ACC112 (cell line): ENCODE results near the gene HMGCS2.
"Not testable (repeated sequence)": the region's sequence is repeated elsewhere in the genome, so short reads cannot be mapped to it uniquely, and the experiment has no call there.

ENCODE experiments used
- H2AFZ ChIP-seq: fragments of 200-600 bp; sonication (generic); one replicate; pipeline ENCODE4 v1.6.0; 2017; ENCODE audit warnings: antibody characterized with exemption, low read length; ENCODE audit not compliant: unreplicated experiment
- H3K27ac ChIP-seq: fragments of 200-600 bp; sonication (generic); 2 replicates; pipeline ENCODE4 v1.5.1; 2014; ENCODE audit warnings: low read depth, mild to moderate bottlenecking, antibody characterized with exemption, low read length, moderate library complexity
- H3K27me3 ChIP-seq: fragments of 200-600 bp; sonication (generic); 2 replicates; pipeline ENCODE4 v1.6.1; 2014; ENCODE audit warnings: mild to moderate bottlenecking, antibody characterized with exemption, low read length, moderate library complexity, mixed read lengths; ENCODE audit not compliant: insufficient read depth
- H3K36me3 ChIP-seq: fragments of 200-600 bp; sonication (generic); 2 replicates; pipeline ENCODE4 v1.6.1; 2016; ENCODE audit warnings: mild to moderate bottlenecking, antibody characterized with exemption, low read length, moderate library complexity, mixed read lengths; ENCODE audit not compliant: insufficient read depth
- H3K4me1 ChIP-seq: fragments of 200-600 bp; sonication (generic); one replicate; pipeline ENCODE4 v1.6.1; 2016; ENCODE audit warnings: low read length, mixed read lengths; ENCODE audit not compliant: insufficient read depth, unreplicated experiment, control insufficient read depth
- H3K4me3 ChIP-seq: fragments of 200-600 bp; sonication (generic); 2 replicates; pipeline ENCODE4 v1.5.1; 2014; ENCODE audit warnings: mild to moderate bottlenecking, low read depth, low read length
- H3K79me2 ChIP-seq: fragments of 200-600 bp; sonication (generic); one replicate; pipeline ENCODE4 v1.6.0; 2016; ENCODE audit warnings: low read length; ENCODE audit not compliant: control insufficient read depth, unreplicated experiment, insufficient read depth

The HMGCS2 gene

DNA sequence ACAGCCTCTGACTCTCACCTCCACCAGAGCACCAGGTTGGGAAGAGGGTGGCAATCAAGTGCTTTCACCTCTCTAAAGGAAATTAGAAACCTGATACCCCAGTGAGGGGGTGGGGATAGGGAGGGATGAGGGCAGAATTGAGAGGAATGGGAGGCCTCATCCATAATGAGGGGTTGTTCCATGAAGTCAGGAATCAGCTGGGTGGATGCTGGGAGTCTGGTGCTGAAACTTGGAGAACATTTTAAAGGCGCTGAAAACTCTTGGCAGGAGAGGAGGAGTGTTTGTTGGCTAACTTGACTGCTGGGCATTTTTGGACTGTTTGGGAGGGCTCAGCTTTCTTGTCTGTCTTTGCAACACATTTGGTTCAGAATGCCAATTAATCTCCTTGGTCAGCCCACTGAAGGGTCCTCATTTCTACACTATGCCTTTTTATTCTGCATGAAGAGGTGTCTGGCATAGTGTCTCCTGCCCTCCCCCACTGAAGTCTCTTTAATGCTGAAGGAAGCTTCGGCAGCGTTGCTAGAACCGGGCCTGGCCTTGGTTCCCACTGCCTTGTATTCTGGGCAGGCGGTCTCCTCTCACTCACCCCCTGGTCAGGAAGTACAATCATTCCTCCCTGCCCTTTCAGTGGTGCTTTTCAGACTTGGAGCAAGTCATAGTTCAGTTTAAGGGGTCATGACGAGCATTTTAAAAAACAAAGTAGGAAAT is 54.8 kb downstream of the HMGCS2 start:
- Histone ChIP-seq H3K36me3 (no peaks in the 10 kb centered on the region), H3K27ac (no peak overlapping the region), H3K4me1 (peaks cover 13% of the 10 kb centered on the region), H3K79me2 (peaks cover 48% of the 10 kb centered on the region), H2AFZ (no peak overlapping the region), H3K27me3 (peaks cover 3% of the 10 kb centered on the region), H3K4me3 (peak overlapping the region; percentile 93)

DNA sequence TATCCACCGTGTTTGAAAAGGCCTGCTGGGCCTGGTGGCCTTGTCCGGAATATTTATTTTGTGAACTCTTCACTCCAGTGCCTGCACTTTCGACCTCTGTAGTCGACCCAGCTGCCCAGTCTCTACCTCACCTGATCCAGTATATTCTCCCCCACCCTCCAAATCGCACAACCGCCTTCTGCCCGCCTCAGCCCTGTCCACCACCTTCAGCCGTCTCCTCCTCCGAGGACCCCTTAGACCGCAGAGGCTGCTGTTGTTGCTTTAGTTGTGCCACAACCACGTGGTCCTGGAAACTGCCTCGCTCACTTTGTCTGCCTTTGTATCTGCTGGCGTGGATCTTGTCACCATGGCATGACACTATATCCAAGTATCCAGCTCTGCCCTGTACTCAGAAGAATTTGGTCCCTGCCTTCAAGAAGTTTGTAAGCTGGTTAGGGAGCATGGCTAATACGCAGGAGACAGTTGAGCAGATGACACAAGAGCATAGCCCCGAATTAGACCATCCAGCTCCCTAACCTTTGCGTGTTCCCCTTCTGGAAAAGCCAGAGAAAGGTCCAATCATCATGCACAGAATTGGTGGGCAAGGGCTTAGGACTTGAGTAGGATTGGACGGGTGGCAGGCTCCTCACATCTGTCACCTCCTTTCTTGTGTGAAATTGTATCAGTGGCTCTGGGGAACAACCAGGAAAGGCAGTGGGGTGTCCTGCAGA is 55.5 kb downstream of the HMGCS2 start:
- Histone ChIP-seq H3K27ac (no peak overlapping the region), H3K79me2 (peaks cover 41% of the 10 kb centered on the region), H2AFZ (peak overlapping the region; percentile 7), H3K27me3 (peaks cover 9% of the 10 kb centered on the region), H3K4me3 (peak overlapping the region; percentile 93), H3K36me3 (no peaks in the 10 kb centered on the region), H3K4me1 (peaks cover 13% of the 10 kb centered on the region)

DNA sequence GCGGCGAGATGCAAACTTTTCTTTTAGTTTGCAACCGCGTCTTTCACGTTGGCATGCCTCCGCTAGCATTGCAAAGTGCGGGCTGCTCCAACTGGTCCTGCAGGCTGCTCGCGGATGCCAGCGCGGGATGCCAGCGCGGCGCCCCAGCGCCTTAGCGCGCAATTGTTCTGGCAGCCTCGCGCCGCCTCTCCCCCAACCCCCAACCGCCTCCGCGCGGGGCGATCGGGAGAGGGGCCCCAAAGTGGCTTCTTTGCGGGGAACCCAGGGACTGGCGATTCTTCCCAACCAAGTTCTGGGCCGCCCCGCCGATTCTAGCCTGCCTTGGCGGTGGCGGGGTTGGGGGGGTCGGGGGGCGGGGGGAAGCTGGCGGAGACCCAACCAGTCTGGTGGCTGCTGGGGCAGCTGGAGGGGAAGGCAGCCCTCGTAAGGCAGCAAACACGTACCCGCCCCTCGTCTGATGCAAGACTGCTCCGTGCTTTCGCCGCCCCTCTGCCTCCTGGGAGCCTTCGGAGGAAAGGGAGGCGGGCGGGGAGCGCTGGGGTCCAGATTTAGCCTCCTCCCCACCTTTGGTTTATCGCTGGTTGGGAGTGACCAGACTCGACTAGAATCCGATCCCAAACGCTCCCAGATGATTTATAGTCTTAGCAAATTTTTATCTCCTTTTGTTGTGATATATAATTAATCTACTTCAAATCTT is 56.2 kb downstream of the HMGCS2 start:
- Histone ChIP-seq H2AFZ (peak overlapping the region; percentile 95), H3K79me2 (peaks cover 35% of the 10 kb centered on the region), H3K36me3 (no peaks in the 10 kb centered on the region), H3K27me3 (peaks cover 9% of the 10 kb centered on the region), H3K27ac (no peak overlapping the region), H3K4me3 (peak overlapping the region; percentile 93), H3K4me1 (peaks cover 13% of the 10 kb centered on the region)

DNA sequence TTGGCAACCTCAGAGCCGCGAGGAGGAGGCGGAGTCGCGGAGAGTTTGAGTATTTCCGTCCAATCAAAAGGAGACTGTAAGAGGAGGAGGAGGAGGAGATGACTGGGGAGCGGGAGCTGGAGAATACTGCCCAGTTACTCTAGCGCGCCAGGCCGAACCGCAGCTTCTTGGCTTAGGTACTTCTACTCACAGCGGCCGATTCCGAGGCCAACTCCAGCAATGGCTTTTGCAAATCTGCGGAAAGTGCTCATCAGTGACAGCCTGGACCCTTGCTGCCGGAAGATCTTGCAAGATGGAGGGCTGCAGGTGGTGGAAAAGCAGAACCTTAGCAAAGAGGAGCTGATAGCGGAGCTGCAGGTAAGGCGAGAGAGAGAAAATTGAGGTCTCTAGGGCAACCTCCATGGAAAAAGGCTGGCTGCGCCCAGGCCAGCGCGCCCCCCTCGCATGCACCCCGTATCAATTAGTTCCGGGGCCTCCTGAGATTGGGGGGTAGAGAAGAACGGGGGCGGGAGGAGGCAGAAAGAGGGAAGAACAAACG is 56.8 kb downstream of the HMGCS2 start, which contains the start of gene PHGDH:
Gene PHGDH, plus strand, starts transcription at position 131 of the 538 bp plus-strand sequence. Its CDS starts 89 bp downstream, at position 220.
- H2AFZ ChIP-seq, result peak within 1 kb of the TSS; percentile 95
- H3K36me3 ChIP-seq, result no peaks in the 10 kb centered on the region
- no peak within 1 kb of the TSS for H3K27ac ChIP-seq
- peaks cover 13% of the 10 kb centered on the region for H3K4me1 ChIP-seq
- peaks cover 9% of the 10 kb centered on the region for H3K27me3 ChIP-seq
- H3K4me3 ChIP-seq, result peak within 1 kb of the TSS; percentile 93
- H3K79me2 ChIP-seq, result peaks cover 35% of the 10 kb centered on the region

DNA sequence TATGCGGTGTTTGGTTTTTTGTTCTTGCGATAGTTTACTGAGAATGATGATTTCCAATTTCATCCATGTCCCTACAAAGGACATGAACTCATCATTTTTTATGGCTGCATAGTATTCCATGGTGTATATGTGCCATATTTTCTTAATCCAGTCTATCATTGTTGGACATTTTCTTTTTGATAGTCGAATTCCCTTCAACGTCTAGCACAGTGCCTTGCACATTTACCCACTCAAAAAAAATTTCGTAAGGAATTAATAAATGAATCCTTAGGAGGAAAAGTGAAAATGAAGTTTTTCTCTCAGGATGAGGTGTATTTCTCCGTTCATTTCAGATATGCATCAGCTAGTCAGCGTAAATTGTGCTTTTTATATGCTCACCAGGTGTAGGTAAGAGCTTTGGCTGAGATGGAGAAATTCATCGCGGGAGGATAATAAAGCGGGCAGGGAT is 57.3 kb downstream of the HMGCS2 start:
- not testable (repeated sequence) for H3K27ac ChIP-seq, H3K27me3 ChIP-seq, H3K36me3 ChIP-seq, H2AFZ ChIP-seq
- peaks cover 13% of the 10 kb centered on the region for H3K4me1 ChIP-seq
- H3K79me2 ChIP-seq, result peaks cover 31% of the 10 kb centered on the region
- H3K4me3 ChIP-seq, result peak overlapping the region; percentile 93

GRCh38 chr1:119706599-119706998 is 62.1 kb downstream of the HMGCS2 start:
- peaks cover 14% of the 10 kb centered on the region for H3K27me3 ChIP-seq
- H3K79me2 ChIP-seq, H3K36me3 ChIP-seq, H3K4me3 ChIP-seq, H3K4me1 ChIP-seq, H3K27ac ChIP-seq, H2AFZ ChIP-seq: not testable (repeated sequence)

DNA sequence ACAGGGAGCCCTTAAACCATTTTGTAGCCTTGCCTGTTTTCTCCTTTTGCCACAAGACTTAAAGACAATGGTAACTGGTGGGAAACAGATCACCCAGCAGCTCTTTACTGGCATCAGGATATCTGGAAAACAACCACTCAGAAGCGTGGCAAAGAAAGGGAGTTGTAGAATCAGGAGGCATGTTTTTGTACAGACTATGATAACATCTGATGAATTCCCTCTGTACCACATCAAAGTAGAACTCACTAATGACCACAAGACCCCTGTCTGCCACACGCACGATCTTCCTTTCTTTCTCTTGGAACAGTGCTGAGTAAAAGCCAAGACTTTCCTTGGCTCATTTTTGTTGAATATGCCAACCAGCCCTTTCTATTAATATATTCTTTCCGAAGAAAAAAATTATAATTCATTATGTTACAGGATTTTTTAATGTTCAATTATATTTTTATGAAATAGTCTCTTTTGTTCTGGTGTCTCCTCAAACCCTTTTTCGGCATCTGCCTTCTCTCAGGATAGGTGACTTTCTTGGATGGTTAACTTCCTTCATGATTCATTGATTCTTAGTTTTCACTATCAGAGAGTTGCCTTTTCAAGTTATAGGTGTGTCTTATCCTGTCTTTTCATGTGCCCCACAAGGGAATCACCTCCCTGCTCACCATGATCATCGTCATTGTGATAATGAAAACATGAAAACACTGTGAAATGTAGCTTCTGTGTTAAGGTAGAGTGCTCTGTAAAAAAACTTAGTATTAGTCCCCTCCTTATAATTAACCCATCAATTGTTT is 64.8 kb downstream of the HMGCS2 start:
- Histone ChIP-seq H3K4me1 (no peaks in the 10 kb centered on the region), H3K4me3 (no peak overlapping the region), H3K27me3 (peaks cover 23% of the 10 kb centered on the region), H3K36me3 (no peaks in the 10 kb centered on the region), H2AFZ (no peak overlapping the region), H3K27ac (no peak overlapping the region), H3K79me2 (no peaks in the 10 kb centered on the region)

DNA sequence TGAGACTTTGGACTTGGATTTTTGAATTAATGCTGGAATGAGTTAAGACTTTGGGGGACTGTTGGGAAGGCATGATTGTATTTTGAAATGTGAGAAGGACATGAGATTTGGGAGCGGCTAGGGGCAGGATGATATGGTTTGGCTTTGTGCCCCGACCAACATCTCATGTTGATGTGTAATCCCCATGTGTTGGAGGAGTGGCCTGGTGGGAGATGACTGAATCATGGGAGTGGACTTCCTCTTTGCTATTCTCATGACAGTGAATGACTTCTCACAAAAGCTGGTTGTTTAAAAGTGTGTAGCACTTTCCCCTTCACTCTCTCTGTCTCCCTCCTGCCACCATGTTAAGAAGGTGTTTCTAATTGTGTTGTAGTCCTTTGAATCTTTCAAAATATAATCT is 66.3 kb downstream of the HMGCS2 start:
- no peaks in the 10 kb centered on the region for H3K36me3 ChIP-seq
- no peaks in the 10 kb centered on the region for H3K79me2 ChIP-seq
- H3K27me3 ChIP-seq, result peaks cover 27% of the 10 kb centered on the region
- H2AFZ ChIP-seq, result no peak overlapping the region
- H3K4me1 ChIP-seq, result no peaks in the 10 kb centered on the region
- H3K4me3 ChIP-seq, result no peak overlapping the region
- H3K27ac ChIP-seq, result no peak overlapping the region

DNA sequence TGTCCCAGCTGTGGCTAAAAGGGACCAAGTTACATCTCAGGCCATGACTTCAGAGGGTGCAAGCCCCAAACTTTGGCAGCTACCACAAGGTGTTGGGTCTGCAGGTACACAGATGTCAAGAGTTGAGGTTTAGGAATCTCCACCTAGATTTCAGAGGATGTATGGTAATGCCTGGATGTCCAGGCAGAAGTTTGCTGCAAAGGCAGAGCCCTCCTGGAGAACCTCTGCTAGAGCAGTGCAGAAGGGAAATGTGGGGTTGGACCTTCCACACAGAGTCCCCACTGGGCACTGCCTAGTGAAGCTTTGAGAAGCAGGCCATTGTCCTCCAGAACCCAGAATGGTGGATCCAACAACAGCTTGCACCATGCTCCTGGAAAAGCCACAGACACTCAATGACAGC is 67.0 kb downstream of the HMGCS2 start:
- Histone ChIP-seq H2AFZ (no peak overlapping the region), H3K27me3 (peaks cover 34% of the 10 kb centered on the region), H3K79me2 (no peaks in the 10 kb centered on the region), H3K27ac (no peak overlapping the region), H3K36me3 (no peaks in the 10 kb centered on the region), H3K4me3 (no peak overlapping the region), H3K4me1 (no peaks in the 10 kb centered on the region)

DNA sequence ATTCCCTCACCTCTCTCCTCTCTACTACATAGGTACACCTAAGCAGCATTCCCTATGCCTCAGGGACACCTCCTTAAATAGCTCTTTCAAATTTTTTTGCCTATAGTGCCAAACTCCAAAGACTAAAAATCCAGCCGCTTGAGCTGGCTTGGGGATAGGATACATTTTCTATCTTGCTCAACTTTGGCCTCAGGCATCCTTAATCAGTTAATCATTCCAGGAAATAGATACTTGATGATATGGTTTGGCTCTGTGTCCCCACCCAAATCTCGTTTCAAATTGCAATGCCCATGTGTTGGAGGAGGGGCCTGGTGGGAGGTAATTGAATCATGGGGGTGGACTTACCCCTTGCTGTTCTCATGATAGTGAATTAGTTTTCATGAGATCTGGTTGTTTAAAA is 68.4 kb downstream of the HMGCS2 start:
- Histone ChIP-seq H3K36me3 (no peaks in the 10 kb centered on the region), H3K27ac (no peak overlapping the region), H3K27me3 (peaks cover 35% of the 10 kb centered on the region), H3K79me2 (no peaks in the 10 kb centered on the region), H2AFZ (no peak overlapping the region), H3K4me1 (no peaks in the 10 kb centered on the region), H3K4me3 (no peak overlapping the region)
